Upper lobe of right lung (tissue), 1 donor: Measurements from ENCODE around the gene MROH9. TPM values are rescaled to one million over a fixed set of nuclear protein-coding genes. Genes with fewer than 3 reads are reported as not detected.

Experiments
- ATAC-seq: fragments of 200-7000 bp; cut with Tn5 transposase; one replicate; pipeline ENCODE4 v1.9.1; 2020; ENCODE audit warnings: mild to moderate bottlenecking, moderate library complexity
- DNase-seq: peaks from one replicate; pipeline ENCODE4 v3.0.0-alpha.2; 2020
- H3K27ac ChIP-seq: fragments of 200-600 bp; one replicate; pipeline ENCODE4 v1.8.0; 2022
- H3K27me3 ChIP-seq: fragments of 200-600 bp; one replicate; pipeline ENCODE4 v1.8.0; 2022; ENCODE audit warnings: mild to moderate bottlenecking
- H3K36me3 ChIP-seq: fragments of 200-600 bp; one replicate; pipeline ENCODE4 v1.8.0; 2022
- H3K4me1 ChIP-seq: fragments of 200-600 bp; one replicate; pipeline ENCODE4 v1.8.0; 2022
- H3K4me3 ChIP-seq: fragments of 200-600 bp; one replicate; pipeline ENCODE4 v1.8.0; 2022; ENCODE audit warnings: mild to moderate bottlenecking
- H3K9me3 ChIP-seq: fragments of 200-600 bp; one replicate; pipeline ENCODE4 v1.8.0; 2022
- intact Hi-C: fragments of 100-400 bp; cut with DNase I; formaldehyde crosslinking; loops from one replicate; pipeline ENCODE4 v1.11.0; 2022
- total RNA-seq: library from RNA; stranded (reverse); fragmentation: NEBNext Ultra II Directional; extraction: Animal tissue kit (Norgen Biotek cat#: 25700); gene quantifications from one replicate; pipeline ENCODE4 v1.2.1, GENCODE V29; 2021
- TF ChIP-seq, protein P1 (sequence below): fragments of 200-600 bp; IDR thresholded peaks from one replicate; pipeline ENCODE4 v1.8.0; 2022; ENCODE audit warnings: antibody characterized with exemption
- donor health status: DM: no; HTN: yes; CAD: no; lungs with severe emphysema.

MROH9 gene
- total RNA-seq, 1 donor from 2014 or later: not detected

DNA sequence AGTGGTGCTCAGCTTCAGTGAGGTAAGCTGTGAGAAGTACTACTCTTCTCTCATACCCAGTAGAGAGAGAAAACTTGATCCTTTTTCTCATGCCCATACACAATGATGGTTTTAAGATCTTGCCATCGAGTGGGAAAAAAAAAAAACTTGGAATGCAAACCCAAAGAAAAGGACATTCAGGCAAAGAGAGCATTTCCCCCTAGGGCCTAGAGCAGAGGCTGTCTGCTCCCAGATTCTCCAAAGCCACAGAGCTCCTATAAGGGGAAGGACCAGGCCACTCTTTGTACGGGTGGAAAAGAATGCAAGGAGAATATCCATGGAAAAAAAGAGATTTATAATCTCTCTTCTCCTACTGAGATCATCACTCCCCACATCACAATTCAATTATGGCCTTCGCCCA lies 34.9 kb downstream of the MROH9 start:
- Histone ChIP-seq H3K9me3 (no peaks in the 10 kb centered on the region), H3K36me3 (no peaks in the 10 kb centered on the region), H3K27ac (no peak overlapping the region), H3K4me1 (no peaks in the 10 kb centered on the region), H3K4me3 (no peak overlapping the region), H3K27me3 (no peaks in the 10 kb centered on the region)
- ATAC-seq: no peak
- intact Hi-C loops: no loop called here
- TF ChIP-seq, protein P1, sequence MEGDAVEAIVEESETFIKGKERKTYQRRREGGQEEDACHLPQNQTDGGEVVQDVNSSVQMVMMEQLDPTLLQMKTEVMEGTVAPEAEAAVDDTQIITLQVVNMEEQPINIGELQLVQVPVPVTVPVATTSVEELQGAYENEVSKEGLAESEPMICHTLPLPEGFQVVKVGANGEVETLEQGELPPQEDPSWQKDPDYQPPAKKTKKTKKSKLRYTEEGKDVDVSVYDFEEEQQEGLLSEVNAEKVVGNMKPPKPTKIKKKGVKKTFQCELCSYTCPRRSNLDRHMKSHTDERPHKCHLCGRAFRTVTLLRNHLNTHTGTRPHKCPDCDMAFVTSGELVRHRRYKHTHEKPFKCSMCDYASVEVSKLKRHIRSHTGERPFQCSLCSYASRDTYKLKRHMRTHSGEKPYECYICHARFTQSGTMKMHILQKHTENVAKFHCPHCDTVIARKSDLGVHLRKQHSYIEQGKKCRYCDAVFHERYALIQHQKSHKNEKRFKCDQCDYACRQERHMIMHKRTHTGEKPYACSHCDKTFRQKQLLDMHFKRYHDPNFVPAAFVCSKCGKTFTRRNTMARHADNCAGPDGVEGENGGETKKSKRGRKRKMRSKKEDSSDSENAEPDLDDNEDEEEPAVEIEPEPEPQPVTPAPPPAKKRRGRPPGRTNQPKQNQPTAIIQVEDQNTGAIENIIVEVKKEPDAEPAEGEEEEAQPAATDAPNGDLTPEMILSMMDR: no peak
- DNase-seq: no peak

DNA sequence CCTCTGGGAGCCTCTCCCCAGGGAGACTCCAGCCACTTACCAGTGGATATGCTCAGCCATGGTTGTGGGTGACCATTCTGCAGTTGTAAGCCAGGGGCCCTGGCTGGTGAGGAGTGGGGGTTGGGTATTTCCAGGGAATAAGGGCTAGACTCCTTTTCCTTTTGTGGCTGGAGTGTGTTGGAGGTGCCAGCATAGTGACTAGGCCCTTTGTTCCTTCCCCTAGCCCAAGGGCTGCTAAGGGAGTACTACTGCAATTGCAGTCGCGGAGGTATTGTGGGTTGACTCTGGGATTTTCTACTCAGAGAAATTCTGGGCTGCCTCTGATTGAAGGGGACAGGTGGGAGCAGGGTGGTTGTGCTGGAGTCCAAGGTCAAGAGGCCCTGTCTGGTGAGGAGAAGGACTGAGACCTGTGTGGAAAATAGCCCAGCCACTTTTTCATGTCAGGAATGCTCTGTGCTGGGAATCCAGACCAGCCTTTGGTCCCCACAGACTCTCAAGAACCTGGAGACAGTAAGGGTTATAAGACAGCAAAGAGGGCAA lies 43.1 kb downstream of the MROH9 start:
- intact Hi-C loops: no loop called here

DNA sequence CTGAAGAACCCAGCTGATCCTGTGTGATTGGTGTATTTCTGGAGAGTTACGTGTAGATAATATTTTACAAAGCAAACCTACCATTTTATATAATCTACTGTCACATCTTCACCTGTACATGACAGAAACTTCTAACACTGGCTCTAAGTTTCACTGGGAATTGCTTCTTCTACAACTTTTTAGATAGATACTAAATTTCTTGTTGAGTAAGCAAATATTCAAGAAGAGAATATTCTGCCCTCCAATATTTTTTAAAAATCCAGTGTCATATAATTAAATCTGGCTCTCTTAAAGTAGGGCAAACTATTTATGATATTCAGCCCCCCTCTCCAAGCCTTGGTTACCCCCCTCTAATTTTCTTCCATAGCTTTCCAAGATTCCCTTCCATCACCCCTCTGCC lies 50.1 kb downstream of the MROH9 start:
- H3K27ac ChIP-seq: no peak overlapping the region
- no peaks in the 10 kb centered on the region for H3K9me3 ChIP-seq
- DNase-seq (no peak), ATAC-seq (no peak)
- H3K36me3 ChIP-seq: no peaks in the 10 kb centered on the region
- TF ChIP-seq, protein P1: no peak
- H3K27me3 ChIP-seq: no peaks in the 10 kb centered on the region
- intact Hi-C loops: no loop called here
- H3K4me3 ChIP-seq: no peak overlapping the region
- H3K4me1 ChIP-seq: no peaks in the 10 kb centered on the region

More for the DNA sequence above, 43.1 kb downstream of the MROH9 start:
- Histone ChIP-seq H3K4me1 (no peaks in the 10 kb centered on the region), H3K36me3 (no peaks in the 10 kb centered on the region), H3K27me3 (no peaks in the 10 kb centered on the region), H3K9me3 (no peaks in the 10 kb centered on the region), H3K27ac (no peak overlapping the region), H3K4me3 (no peak overlapping the region)
- no peak for DNase-seq
- ATAC-seq: no peak
- TF ChIP-seq, protein P1: no peak

DNA sequence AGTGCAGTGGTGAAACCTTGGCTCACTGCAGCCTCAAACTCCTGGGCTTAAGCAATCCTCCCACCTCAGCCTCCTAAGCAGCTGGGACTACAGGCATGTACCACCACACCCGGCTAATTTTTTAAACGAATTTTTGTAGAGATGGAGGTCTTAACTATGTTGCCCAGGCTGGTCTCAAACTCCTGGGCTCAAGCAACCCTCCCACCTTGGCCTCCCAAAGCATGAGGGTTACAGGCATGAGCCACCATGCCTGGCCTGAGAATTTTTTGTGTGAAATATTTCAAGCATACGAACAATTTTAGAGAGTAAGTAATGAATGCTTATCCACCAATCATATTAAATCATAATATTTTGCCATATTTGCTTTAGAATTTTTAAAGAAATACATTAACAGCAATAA lies 51.6 kb downstream of the MROH9 start:
- ATAC-seq: no peak
- Histone ChIP-seq H3K27ac (no peak overlapping the region), H3K9me3 (no peaks in the 10 kb centered on the region), H3K36me3 (no peaks in the 10 kb centered on the region), H3K27me3 (no peaks in the 10 kb centered on the region), H3K4me3 (no peak overlapping the region), H3K4me1 (no peaks in the 10 kb centered on the region)
- TF ChIP-seq, protein P1: no peak
- intact Hi-C loops: no loop called here
- DNase-seq: no peak

DNA sequence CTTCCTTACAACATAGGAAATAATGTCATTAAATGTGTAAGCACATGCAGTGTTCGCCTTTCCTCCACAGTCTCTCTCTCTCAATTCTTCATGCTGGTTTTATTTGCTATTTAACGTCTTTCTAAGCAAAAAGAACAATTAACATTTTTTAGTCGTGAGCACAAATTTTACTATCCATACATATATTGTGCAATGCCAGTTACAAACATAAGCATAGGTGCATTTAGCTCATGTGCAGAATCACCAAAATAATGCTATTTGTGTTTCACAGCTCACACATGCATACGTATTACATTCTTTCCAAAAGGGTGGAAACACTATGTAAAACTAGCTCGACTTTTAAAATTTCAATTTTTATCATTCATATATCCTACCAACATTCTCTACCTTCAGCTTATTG lies 52.1 kb downstream of the MROH9 start:
- no peaks in the 10 kb centered on the region for H3K27me3 ChIP-seq
- no peaks in the 10 kb centered on the region for H3K36me3 ChIP-seq
- ATAC-seq: no peak
- no peaks in the 10 kb centered on the region for H3K4me1 ChIP-seq
- no peak for DNase-seq
- no peaks in the 10 kb centered on the region for H3K9me3 ChIP-seq
- TF ChIP-seq, protein P1: no peak
- H3K4me3 ChIP-seq: no peak overlapping the region
- H3K27ac ChIP-seq: no peak overlapping the region
- intact Hi-C loops: no loop called here

DNA sequence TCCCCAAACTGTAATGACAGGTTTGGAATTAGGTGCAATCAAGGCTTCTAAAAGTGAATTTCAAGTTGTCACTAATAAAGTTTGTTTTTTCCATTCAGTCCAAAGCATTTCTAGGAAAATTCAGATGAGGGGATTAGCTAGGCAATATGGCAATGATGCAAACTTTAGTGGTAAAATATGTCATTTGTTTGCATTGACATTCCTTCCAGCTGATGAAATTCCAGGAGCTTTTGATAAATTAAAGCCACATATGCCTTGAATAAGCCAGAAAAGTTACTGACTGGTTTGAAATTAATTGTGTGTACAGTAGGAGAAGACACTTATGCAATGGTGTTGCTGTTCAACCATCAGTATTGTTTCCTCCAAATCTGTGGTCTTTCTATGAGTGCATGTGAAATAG lies 57.8 kb downstream of the MROH9 start:
- no peak for DNase-seq
- ATAC-seq: no peak
- Histone ChIP-seq H3K4me1 (no peaks in the 10 kb centered on the region), H3K9me3 (no peaks in the 10 kb centered on the region), H3K27me3 (no peaks in the 10 kb centered on the region), H3K27ac (no peak overlapping the region), H3K4me3 (no peak overlapping the region), H3K36me3 (no peaks in the 10 kb centered on the region)
- TF ChIP-seq, protein P1: no peak
- intact Hi-C loops: no loop called here
